ENCODE results near the gene MRGPRX2. TPM values are rescaled to one million over a fixed set of nuclear protein-coding genes. Genes with fewer than 3 reads are reported as not detected.

The MRGPRX2 gene
- total and polyA plus RNA-seq, 2 experiments from 2014 or later: not detected

- TF ChIP-seq, protein P1, sequence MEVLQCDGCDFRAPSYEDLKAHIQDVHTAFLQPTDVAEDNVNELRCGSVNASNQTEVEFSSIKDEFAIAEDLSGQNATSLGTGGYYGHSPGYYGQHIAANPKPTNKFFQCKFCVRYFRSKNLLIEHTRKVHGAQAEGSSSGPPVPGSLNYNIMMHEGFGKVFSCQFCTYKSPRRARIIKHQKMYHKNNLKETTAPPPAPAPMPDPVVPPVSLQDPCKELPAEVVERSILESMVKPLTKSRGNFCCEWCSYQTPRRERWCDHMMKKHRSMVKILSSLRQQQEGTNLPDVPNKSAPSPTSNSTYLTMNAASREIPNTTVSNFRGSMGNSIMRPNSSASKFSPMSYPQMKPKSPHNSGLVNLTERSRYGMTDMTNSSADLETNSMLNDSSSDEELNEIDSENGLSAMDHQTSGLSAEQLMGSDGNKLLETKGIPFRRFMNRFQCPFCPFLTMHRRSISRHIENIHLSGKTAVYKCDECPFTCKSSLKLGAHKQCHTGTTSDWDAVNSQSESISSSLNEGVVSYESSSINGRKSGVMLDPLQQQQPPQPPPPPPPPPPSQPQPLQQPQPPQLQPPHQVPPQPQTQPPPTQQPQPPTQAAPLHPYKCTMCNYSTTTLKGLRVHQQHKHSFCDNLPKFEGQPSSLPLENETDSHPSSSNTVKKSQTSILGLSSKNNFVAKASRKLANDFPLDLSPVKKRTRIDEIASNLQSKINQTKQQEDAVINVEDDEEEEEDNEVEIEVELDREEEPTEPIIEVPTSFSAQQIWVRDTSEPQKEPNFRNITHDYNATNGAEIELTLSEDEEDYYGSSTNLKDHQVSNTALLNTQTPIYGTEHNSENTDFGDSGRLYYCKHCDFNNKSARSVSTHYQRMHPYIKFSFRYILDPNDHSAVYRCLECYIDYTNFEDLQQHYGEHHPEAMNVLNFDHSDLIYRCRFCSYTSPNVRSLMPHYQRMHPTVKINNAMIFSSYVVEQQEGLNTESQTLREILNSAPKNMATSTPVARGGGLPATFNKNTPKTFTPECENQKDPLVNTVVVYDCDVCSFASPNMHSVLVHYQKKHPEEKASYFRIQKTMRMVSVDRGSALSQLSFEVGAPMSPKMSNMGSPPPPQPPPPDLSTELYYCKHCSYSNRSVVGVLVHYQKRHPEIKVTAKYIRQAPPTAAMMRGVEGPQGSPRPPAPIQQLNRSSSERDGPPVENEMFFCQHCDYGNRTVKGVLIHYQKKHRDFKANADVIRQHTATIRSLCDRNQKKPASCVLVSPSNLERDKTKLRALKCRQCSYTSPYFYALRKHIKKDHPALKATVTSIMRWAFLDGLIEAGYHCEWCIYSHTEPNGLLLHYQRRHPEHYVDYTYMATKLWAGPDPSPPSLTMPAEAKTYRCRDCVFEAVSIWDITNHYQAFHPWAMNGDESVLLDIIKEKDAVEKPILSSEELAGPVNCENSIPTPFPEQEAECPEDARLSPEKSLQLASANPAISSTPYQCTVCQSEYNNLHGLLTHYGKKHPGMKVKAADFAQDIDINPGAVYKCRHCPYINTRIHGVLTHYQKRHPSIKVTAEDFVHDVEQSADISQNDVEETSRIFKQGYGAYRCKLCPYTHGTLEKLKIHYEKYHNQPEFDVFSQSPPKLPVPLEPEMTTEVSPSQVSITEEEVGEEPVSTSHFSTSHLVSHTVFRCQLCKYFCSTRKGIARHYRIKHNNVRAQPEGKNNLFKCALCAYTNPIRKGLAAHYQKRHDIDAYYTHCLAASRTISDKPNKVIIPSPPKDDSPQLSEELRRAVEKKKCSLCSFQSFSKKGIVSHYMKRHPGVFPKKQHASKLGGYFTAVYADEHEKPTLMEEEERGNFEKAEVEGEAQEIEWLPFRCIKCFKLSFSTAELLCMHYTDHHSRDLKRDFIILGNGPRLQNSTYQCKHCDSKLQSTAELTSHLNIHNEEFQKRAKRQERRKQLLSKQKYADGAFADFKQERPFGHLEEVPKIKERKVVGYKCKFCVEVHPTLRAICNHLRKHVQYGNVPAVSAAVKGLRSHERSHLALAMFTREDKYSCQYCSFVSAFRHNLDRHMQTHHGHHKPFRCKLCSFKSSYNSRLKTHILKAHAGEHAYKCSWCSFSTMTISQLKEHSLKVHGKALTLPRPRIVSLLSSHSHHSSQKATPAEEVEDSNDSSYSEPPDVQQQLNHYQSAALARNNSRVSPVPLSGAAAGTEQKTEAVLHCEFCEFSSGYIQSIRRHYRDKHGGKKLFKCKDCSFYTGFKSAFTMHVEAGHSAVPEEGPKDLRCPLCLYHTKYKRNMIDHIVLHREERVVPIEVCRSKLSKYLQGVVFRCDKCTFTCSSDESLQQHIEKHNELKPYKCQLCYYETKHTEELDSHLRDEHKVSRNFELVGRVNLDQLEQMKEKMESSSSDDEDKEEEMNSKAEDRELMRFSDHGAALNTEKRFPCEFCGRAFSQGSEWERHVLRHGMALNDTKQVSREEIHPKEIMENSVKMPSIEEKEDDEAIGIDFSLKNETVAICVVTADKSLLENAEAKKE (CRISPR knock-in tag; IDR thresholded peaks at IDR 0.05): no peak
- TF ChIP-seq STAT1 (IDR thresholded peaks at IDR 0.05; ENCODE audit: unreplicated experiment) (no peak), CREB1 (CRISPR knock-in tag; IDR thresholded peaks at IDR 0.05; ENCODE audit: low read depth) (no peak), CTCF (conservative IDR thresholded peaks at IDR 0.05; ENCODE audit: low read depth in 2 of 2) (no peak)
Observed at GRCh38 chr11:19099093-19099492, 38.6 kb upstream of the MRGPRX2 start (continued).

- Mint-ChIP-seq H3K27ac (no peak overlapping the region), H3K36me3 (ENCODE audit: low read depth) (no peaks in the 10 kb centered on the region), H3K4me1 (no peaks in the 10 kb centered on the region), H3K9me3 (no peaks in the 10 kb centered on the region), H3K4me3 (no peak overlapping the region), H3K27me3 (ENCODE audit: insufficient read depth, low read depth, poor library complexity) (peaks cover 2% of the 10 kb centered on the region)
- Histone ChIP-seq H2AFZ (no peak overlapping the region), H3K27me3 (ENCODE audit: insufficient read depth) (no peaks in the 10 kb centered on the region), H3K9me2 (ENCODE audit: insufficient read depth) (0 out of 2 replicates have a peak, but pooled peaks cover 3% of the 10 kb centered on the region), H3K36me3 (ENCODE audit: insufficient read depth) (no peaks in the 10 kb centered on the region), H3K27ac (ENCODE audit: low read depth) (no peak overlapping the region), H3K4me3 (no peak overlapping the region), H3K79me2 (replicated peaks; ENCODE audit: insufficient read depth) (no peaks in the 10 kb centered on the region), H4K20me1 (replicated peaks; ENCODE audit: insufficient read depth) (no peaks in the 10 kb centered on the region), H3F3A (replicated peaks; ENCODE audit: low read depth) (no peaks in the 10 kb centered on the region), H3K4me2 (no peak overlapping the region), H3K4me1 (ENCODE audit: insufficient read depth) (no peaks in the 10 kb centered on the region)
- DNase-seq (ENCODE audit: low spot score): no peak
- no peak for ATAC-seq
- TF ChIP-seq POLR2AphosphoS5 (IDR thresholded peaks at IDR 0.05; ENCODE audit: low read depth) (no peak), STAT1 (IDR thresholded peaks at IDR 0.05; ENCODE audit: unreplicated experiment) (no peak), EZH2 (IDR thresholded peaks at IDR 0.05; ENCODE audit: low read depth, unreplicated experiment) (no peak), CTCF (conservative IDR thresholded peaks at IDR 0.05; ENCODE audit: low read depth in 2 of 2) (no peak), ETS1 (IDR thresholded peaks at IDR 0.05) (no peak), JUNB (IDR thresholded peaks at IDR 0.05; ENCODE audit: unreplicated experiment) (no peak), ZNF114 (CRISPR knock-in tag; IDR thresholded peaks at IDR 0.05) (no peak)
- TF ChIP-seq, protein P2, sequence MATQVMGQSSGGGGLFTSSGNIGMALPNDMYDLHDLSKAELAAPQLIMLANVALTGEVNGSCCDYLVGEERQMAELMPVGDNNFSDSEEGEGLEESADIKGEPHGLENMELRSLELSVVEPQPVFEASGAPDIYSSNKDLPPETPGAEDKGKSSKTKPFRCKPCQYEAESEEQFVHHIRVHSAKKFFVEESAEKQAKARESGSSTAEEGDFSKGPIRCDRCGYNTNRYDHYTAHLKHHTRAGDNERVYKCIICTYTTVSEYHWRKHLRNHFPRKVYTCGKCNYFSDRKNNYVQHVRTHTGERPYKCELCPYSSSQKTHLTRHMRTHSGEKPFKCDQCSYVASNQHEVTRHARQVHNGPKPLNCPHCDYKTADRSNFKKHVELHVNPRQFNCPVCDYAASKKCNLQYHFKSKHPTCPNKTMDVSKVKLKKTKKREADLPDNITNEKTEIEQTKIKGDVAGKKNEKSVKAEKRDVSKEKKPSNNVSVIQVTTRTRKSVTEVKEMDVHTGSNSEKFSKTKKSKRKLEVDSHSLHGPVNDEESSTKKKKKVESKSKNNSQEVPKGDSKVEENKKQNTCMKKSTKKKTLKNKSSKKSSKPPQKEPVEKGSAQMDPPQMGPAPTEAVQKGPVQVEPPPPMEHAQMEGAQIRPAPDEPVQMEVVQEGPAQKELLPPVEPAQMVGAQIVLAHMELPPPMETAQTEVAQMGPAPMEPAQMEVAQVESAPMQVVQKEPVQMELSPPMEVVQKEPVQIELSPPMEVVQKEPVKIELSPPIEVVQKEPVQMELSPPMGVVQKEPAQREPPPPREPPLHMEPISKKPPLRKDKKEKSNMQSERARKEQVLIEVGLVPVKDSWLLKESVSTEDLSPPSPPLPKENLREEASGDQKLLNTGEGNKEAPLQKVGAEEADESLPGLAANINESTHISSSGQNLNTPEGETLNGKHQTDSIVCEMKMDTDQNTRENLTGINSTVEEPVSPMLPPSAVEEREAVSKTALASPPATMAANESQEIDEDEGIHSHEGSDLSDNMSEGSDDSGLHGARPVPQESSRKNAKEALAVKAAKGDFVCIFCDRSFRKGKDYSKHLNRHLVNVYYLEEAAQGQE (IDR thresholded peaks at IDR 0.05; ENCODE audit: unreplicated experiment): no peak
Observed at GRCh38 chr11:19094859-19095258, 34.3 kb upstream of the MRGPRX2 start.
